ENCODE measurements around the gene TPX2.
"Not testable (repeated sequence)": the region's sequence is repeated elsewhere in the genome, so short reads cannot be mapped to it uniquely, and the experiment has no call there.

The TPX2 gene

GRCh38 chr20:31769681-31770080, 30.6 kb downstream of the TPX2 start:
- no peak for DNase-seq

- DNase-seq: no peak
Measured at GRCh38 chr20:31770243-31770642, 31.2 kb downstream of the TPX2 start.

- DNase-seq: no peak
Measured at GRCh38 chr20:31774408-31774807, 35.3 kb downstream of the TPX2 start.

GRCh38 chr20:31780839-31781238, 41.7 kb downstream of the TPX2 start:
- no peak for DNase-seq

- no peak for DNase-seq
Measured at GRCh38 chr20:31781945-31782344, 42.9 kb downstream of the TPX2 start.

- no peak for DNase-seq
Measured at GRCh38 chr20:31784354-31785044, 45.4 kb downstream of the TPX2 start.

- DNase-seq: no peak
Measured at GRCh38 chr20:31785089-31785488, 46.0 kb downstream of the TPX2 start.

- DNase-seq: no peak
Measured at GRCh38 chr20:31788578-31788977, 49.5 kb downstream of the TPX2 start.

GRCh38 chr20:31790401-31790800, 51.3 kb downstream of the TPX2 start:
- no peak for DNase-seq

GRCh38 chr20:31797364-31797763, 58.3 kb downstream of the TPX2 start:
- DNase-seq: no peak

GRCh38 chr20:31801508-31801907, 62.4 kb downstream of the TPX2 start:
- DNase-seq: no peak

- DNase-seq: no peak
Measured at GRCh38 chr20:31803552-31804291, 64.6 kb downstream of the TPX2 start.

- DNase-seq: no peak
Measured at GRCh38 chr20:31806564-31807355, 67.7 kb downstream of the TPX2 start.

GRCh38 chr20:31808481-31808880, 69.4 kb downstream of the TPX2 start:
- DNase-seq: no peak

- no peak for DNase-seq
Measured at GRCh38 chr20:31809661-31810060, 70.6 kb downstream of the TPX2 start.

GRCh38 chr20:31811198-31811597, 72.1 kb downstream of the TPX2 start:
- DNase-seq: no peak

- no peak for DNase-seq
Measured at GRCh38 chr20:31811796-31812728, 73.0 kb downstream of the TPX2 start.

- DNase-seq: no peak
Measured at GRCh38 chr20:31813611-31814010, 74.5 kb downstream of the TPX2 start.

- DNase-seq: not testable (repeated sequence)
Measured at GRCh38 chr20:31814142-31814541, 75.1 kb downstream of the TPX2 start.

- DNase-seq: no peak
Measured at GRCh38 chr20:31815408-31816188, 76.5 kb downstream of the TPX2 start.

- no peak for DNase-seq
Measured at GRCh38 chr20:31816221-31816620, 77.1 kb downstream of the TPX2 start.

- no peak for DNase-seq
Measured at GRCh38 chr20:31817461-31817860, 78.4 kb downstream of the TPX2 start.

All from NCI-H1436 treated with DMSO at 0.1 percent for 48 hours (cell line).